ENCODE data around the gene FGGY. TPM values are rescaled to one million over a fixed set of nuclear protein-coding genes. Genes with fewer than 3 reads are reported as not detected.

FGGY gene
- total and polyA plus RNA-seq, 2 donors (not counting 3 experiments of a cell fraction or from before 2014, with no cell fraction given): 5.6 to 6.4 TPM

- TF ChIP-seq POLR2AphosphoS5 (IDR thresholded peaks at IDR 0.05; ENCODE audit: insufficient read depth, low read depth, low read length) (no peak), GATA2 (IDR thresholded peaks at IDR 0.05; ENCODE audit: insufficient read depth, insufficient read length, low read depth, low read length) (no peak), CTCF (IDR thresholded peaks at IDR 0.05; ENCODE audit: extremely low read depth in 1 of 2, insufficient read depth in 1 of 2, low read depth in 1 of 2, low read length in 2 of 2) (no peak), JUN (IDR thresholded peaks at IDR 0.05; ENCODE audit: borderline replicate concordance, insufficient read depth, insufficient read length, low read depth) (no peak), MAX (IDR thresholded peaks at IDR 0.05; ENCODE audit: insufficient read depth, insufficient read length) (no peak), MYC (IDR thresholded peaks at IDR 0.05; ENCODE audit: low read depth, low read length) (no peak), FOS (IDR thresholded peaks at IDR 0.05; ENCODE audit: borderline replicate concordance, insufficient read depth, low read length) (no peak)
- Histone ChIP-seq H2AFZ (ENCODE audit: low read depth, low read length) (no peak overlapping the region), H3K27me3 (ENCODE audit: control insufficient read depth in 2 of 2, insufficient read depth in 2 of 2, low read length in 2 of 2) (no peaks in the 10 kb centered on the region), H3K4me1 (ENCODE audit: control insufficient read depth, extremely low read depth, insufficient read depth, low read length) (no peaks in the 10 kb centered on the region), H3K9me3 (replicated peaks; ENCODE audit: control insufficient read depth, insufficient read depth, low read length) (no peaks in the 10 kb centered on the region), H3K36me3 (ENCODE audit: control insufficient read depth in 2 of 2, extremely low read depth in 1 of 2, insufficient read depth in 2 of 2, low read length in 2 of 2) (no peaks in the 10 kb centered on the region), H3K9ac (replicated peaks; ENCODE audit: extremely low read depth, insufficient read depth, low read length) (no peak overlapping the region), H4K20me1 (replicated peaks; ENCODE audit: control insufficient read depth, extremely low read depth, insufficient read depth, low read length) (no peaks in the 10 kb centered on the region), H3K27ac (ENCODE audit: insufficient read depth, low read depth, low read length) (no peak overlapping the region), H3K9me1 (replicated peaks; ENCODE audit: control insufficient read depth, extremely low read depth, insufficient read depth, low read length) (no peaks in the 10 kb centered on the region), H3K4me2 (ENCODE audit: insufficient read depth, low read length) (no peak overlapping the region), H3K79me2 (ENCODE audit: control insufficient read depth, insufficient read depth, low read length) (no peaks in the 10 kb centered on the region), H3K4me3 (replicated peaks in 1 of 3; ENCODE audit: insufficient read depth in 1 of 3, low read depth in 1 of 3, low read length in 3 of 3) (no peak overlapping the region)
- DNase-seq (ENCODE audit: low read depth, low spot score) (no peak), FAIRE-seq (no peak)
- intact Hi-C loops (cut with micrococcal nuclease) (no loop called here), dilution Hi-C loops (cut with MboI; ENCODE audit: extremely low pct_ligation_motif_present, low sequenced_read_pairs) (no loop called here)
- POLR2A ChIA-PET: no interaction called here
- no TSS peak for BruUV-seq (replicated peaks)
- CTCF ChIA-PET: interaction anchor here (1.0 kb wide), 1 partner anchor 10 kb away, joined by 3 read pairs; no protein-coding TSS in a partner anchor
These were observed 46.6 kb downstream of the FGGY start for GRCh38 chr1:59343576-59343840.

Data from endothelial cell of umbilical vein (primary cell).